Breast epithelium (tissue), 3 donors: ENCODE data around the gene TMEM169.

Experiments used
- POLR2A ChIP-seq: fragments of 450-650 bp; IDR thresholded peaks from one replicate; pipeline ENCODE4 v1.6.1; 2016; ENCODE audit warnings: antibody characterized with exemption, mild to moderate bottlenecking, moderate library complexity
- POLR2AphosphoS5 ChIP-seq, 3 donors: sonication (generic); formaldehyde crosslinking; IDR thresholded peaks; one replicate each; pipeline ENCODE4 v1.6.1; 2017; ENCODE audit warnings: antibody characterized with exemption in 3 of 3
- TF ChIP-seq, protein P1 (sequence below), 3 donors: fragments of 450-650 bp; IDR thresholded peaks; one replicate each; pipeline ENCODE4 v1.5.1; 2016 to 2017; ENCODE audit warnings: antibody characterized with exemption in 3 of 3, mild to moderate bottlenecking in 3 of 3, moderate library complexity in 3 of 3

DNA sequence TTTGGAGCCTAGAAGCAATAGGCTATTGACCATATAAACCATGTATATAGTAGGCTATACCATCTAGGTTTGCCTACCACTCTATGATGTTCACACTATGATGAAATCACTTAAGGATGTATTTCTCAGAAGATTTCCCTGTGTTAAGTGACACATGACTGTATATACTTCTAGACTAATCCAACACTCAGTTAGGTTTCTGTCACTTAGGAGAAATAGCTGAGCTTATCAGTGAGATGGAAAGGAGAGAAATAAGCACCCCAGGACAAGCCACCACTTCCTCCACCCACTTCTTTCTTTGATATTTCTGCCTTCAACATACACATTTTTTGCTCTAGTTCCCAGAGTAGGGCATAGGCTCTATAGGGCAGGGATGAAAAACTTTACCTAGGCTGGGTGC is 7.9 kb upstream of the TMEM169 start:
- no peak for TF ChIP-seq POLR2A
- TF ChIP-seq, protein P1, sequence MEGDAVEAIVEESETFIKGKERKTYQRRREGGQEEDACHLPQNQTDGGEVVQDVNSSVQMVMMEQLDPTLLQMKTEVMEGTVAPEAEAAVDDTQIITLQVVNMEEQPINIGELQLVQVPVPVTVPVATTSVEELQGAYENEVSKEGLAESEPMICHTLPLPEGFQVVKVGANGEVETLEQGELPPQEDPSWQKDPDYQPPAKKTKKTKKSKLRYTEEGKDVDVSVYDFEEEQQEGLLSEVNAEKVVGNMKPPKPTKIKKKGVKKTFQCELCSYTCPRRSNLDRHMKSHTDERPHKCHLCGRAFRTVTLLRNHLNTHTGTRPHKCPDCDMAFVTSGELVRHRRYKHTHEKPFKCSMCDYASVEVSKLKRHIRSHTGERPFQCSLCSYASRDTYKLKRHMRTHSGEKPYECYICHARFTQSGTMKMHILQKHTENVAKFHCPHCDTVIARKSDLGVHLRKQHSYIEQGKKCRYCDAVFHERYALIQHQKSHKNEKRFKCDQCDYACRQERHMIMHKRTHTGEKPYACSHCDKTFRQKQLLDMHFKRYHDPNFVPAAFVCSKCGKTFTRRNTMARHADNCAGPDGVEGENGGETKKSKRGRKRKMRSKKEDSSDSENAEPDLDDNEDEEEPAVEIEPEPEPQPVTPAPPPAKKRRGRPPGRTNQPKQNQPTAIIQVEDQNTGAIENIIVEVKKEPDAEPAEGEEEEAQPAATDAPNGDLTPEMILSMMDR (IDR thresholded peaks at IDR 0.05): no peak
- no peak for TF ChIP-seq POLR2AphosphoS5 (IDR thresholded peaks at IDR 0.05)
